Heart right ventricle (tissue), 16 donors: ENCODE measurements around the gene AKTIP. TPM values are rescaled to one million over a fixed set of nuclear protein-coding genes. Genes with fewer than 3 reads are reported as not detected.

ENCODE experiments used
- ATAC-seq, 8 donors: fragments of 200-7000 bp; cut with Tn5 transposase; one replicate each; pipeline ENCODE4 v1.9.1; 2020; ENCODE audit warnings: mild to moderate bottlenecking in 8 of 8, moderate library complexity in 8 of 8, moderate number of reproducible peaks in 1 of 8
- DNase-seq, 2 donors: peaks; one replicate each; pipeline ENCODE4 v3.0.0-alpha.2; 2020
- H3K27ac ChIP-seq, 10 donors: fragments of 200-600 bp; sonication (generic) in 2 of 10; one replicate each; pipeline versions ENCODE4 v1.5.0 to v1.8.0; 2020 to 2022; ENCODE audit warnings: mild to moderate bottlenecking in 3 of 10
- H3K27me3 ChIP-seq, 7 donors: fragments of 200-600 bp; one replicate each; pipeline ENCODE4 v1.8.0; 2021 to 2022; ENCODE audit warnings: mild to moderate bottlenecking in 2 of 7
- H3K36me3 ChIP-seq, 9 donors: fragments of 200-600 bp; sonication (generic) in 1 of 9; one replicate each; pipeline versions ENCODE4 v1.5.0 to v1.8.0; 2020 to 2022; ENCODE audit warnings: mild to moderate bottlenecking in 2 of 9
- H3K4me1 ChIP-seq, 9 donors: fragments of 200-600 bp; sonication (generic) in 1 of 9; one replicate each; pipeline versions ENCODE4 v1.5.0 to v1.8.0; 2020 to 2022; ENCODE audit warnings: mild to moderate bottlenecking in 4 of 9
- H3K4me3 ChIP-seq, 10 donors: fragments of 200-600 bp; sonication (generic) in 2 of 10; one replicate each; pipeline versions ENCODE4 v1.5.0 to v1.8.0; 2020 to 2022; ENCODE audit warnings: mild to moderate bottlenecking in 7 of 10, moderate library complexity in 2 of 10
- H3K9me3 ChIP-seq, 11 donors: fragments of 200-600 bp in 10 of 11; sonication (generic) in 2 of 11; one replicate each; pipeline versions ENCODE4 v1.5.0 to v1.8.0; 2013 to 2022; ENCODE audit warnings: mild to moderate bottlenecking in 2 of 11, control low read depth in 1 of 11, moderate library complexity in 1 of 11
- WGBS, 2 donors: extraction: QIAGEN DNeasy Blood & Tissue Kit; methylation state at CpG; one replicate each; pipeline ENCODE4 v1.1.7; 2013; ENCODE audit warnings: inconsistent platforms in 1 of 2; 5-methylcytosine and 5-hydroxymethylcytosine counted together
- intact Hi-C, 10 donors: fragments of 100-400 bp; cut with DNase I; formaldehyde crosslinking; loops; one replicate each; pipeline versions ENCODE4 v1.11.1 to v1.14.2; 2022
- polyA plus RNA-seq, 2 donors: library from polyadenylated mRNA; stranded (reverse); fragments of 200-250 nt; gene quantifications; one replicate each; pipeline ENCODE4 v1.2.3, GENCODE V29; 2013
- total RNA-seq, 10 donors: library from RNA; stranded (reverse); fragmentation: NEBNext Ultra II Directional in 3 of 10; extraction: Animal tissue kit (Norgen Biotek cat#: 25700) in 3 of 10; gene quantifications; one replicate each; pipeline versions ENCODE4 v1.2.1 to v1.2.4, GENCODE V29; 2021 to 2023
- TF ChIP-seq, protein P1 (sequence below), 9 donors: fragments of 200-600 bp; sonication (generic) in 2 of 9; IDR thresholded peaks; one replicate each; pipeline versions ENCODE4 v1.5.0 to v1.8.0; 2021 to 2022; ENCODE audit warnings: antibody characterized with exemption in 9 of 9, mild to moderate bottlenecking in 5 of 9, moderate library complexity in 1 of 9
- donor health status: Arrhythmogenic right ventricular cardiomyopathy.
- donor health status: ischemic (EF 13 %, LVEDD 7.1; RV severe dilation, severe dysfunction).
- donor health status: healthy with polysubstance abuse.
- donor health status: DM: no; HTN: yes; CAD: no.
- donor health status: DM: no; HTN: no; CAD: no.
- donor health status: ischemic (EF 25% LVEDD 6.9; RV normal size, moderate dysfunction).
- donor health status: ischemic (EF 25% LVEDD 5.7; RV mildly dilated, moderate dysfunction).
- donor health status: healthy.
- donor health status: DM: yes; HTN: yes; CAD: no.
- donor health status: Ischemic cardiomyopathy.
- donor health status: ischemic (EF 35%, LVEDD 5.7; RV mildly dilated, moderate dysfunction).
- donor health status: nonischemic (EF 11% LVEDD 7.7; RV severe dilation, severe dysfunction).
- donor health status: DM: yes; HTN: yes; CAD: no.
- donor health status: PGD.
- donor health status: ischemic (EF 29% LVEDD 5.4; RV normal size, mild dysfunction).
- donor health status: nonischemic (EF 23%, LVEDD 6.1; RV moderate dilation, normal function).

AKTIP gene
- total and polyA plus RNA-seq, 12 donors = 33.4 to 105 (median 75.5) TPM

DNA sequence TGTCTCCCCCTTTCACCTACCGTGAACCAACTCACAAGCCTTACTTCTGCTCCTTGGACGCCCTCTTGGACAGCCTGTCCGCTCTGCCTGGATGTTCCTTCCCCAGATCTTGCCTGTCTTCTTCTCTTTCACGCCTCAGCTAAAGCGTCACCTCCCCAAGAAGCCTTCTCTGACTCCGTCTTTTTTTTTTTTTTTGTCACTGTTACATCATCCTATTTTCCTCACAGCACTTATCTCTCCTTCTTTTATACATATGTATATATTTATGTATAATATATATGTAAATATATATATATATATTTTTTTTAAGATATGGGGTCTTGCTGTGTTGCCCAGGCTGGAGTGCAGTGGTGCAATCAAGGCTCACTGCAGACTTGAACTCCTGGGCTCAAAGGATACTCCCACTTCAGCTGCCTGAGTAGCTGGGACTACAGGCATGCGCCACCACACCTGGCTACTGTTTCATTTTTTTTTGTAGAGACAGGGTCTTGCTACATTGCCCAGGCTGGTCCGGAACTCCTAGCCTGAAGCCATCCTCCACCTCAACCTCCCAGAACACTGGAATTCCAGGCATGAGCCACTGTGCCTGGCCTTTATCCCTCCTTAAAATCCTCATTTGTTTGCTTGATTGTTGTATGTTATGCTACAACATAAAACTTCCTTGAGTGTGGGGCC lies 16.5 kb upstream of the AKTIP start:
- H3K36me3 ChIP-seq = no peaks in the 10 kb centered on the region
- WGBS, 2 donors = 92 to 95% methylated on average over 8 of the region's 8 CpGs
- ATAC-seq (no peak), DNase-seq (no peak)
- H3K9me3 ChIP-seq = peaks cover 0 to 6% (median 0%) of the 10 kb centered on the region in 11 donors
- TF ChIP-seq, protein P1, sequence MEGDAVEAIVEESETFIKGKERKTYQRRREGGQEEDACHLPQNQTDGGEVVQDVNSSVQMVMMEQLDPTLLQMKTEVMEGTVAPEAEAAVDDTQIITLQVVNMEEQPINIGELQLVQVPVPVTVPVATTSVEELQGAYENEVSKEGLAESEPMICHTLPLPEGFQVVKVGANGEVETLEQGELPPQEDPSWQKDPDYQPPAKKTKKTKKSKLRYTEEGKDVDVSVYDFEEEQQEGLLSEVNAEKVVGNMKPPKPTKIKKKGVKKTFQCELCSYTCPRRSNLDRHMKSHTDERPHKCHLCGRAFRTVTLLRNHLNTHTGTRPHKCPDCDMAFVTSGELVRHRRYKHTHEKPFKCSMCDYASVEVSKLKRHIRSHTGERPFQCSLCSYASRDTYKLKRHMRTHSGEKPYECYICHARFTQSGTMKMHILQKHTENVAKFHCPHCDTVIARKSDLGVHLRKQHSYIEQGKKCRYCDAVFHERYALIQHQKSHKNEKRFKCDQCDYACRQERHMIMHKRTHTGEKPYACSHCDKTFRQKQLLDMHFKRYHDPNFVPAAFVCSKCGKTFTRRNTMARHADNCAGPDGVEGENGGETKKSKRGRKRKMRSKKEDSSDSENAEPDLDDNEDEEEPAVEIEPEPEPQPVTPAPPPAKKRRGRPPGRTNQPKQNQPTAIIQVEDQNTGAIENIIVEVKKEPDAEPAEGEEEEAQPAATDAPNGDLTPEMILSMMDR (IDR thresholded peaks at IDR 0.05) = no peak
- peaks cover 0 to 51% (median 28%) of the 10 kb centered on the region in 9 donors for H3K4me1 ChIP-seq
- peak overlapping the region; percentile 68 to 97 (median 89) for H3K27ac ChIP-seq
- H3K4me3 ChIP-seq = peak overlapping the region in 1 of 10 donors; percentile 36
- no peaks in the 10 kb centered on the region for H3K27me3 ChIP-seq
- intact Hi-C loops = no loop called here

DNA sequence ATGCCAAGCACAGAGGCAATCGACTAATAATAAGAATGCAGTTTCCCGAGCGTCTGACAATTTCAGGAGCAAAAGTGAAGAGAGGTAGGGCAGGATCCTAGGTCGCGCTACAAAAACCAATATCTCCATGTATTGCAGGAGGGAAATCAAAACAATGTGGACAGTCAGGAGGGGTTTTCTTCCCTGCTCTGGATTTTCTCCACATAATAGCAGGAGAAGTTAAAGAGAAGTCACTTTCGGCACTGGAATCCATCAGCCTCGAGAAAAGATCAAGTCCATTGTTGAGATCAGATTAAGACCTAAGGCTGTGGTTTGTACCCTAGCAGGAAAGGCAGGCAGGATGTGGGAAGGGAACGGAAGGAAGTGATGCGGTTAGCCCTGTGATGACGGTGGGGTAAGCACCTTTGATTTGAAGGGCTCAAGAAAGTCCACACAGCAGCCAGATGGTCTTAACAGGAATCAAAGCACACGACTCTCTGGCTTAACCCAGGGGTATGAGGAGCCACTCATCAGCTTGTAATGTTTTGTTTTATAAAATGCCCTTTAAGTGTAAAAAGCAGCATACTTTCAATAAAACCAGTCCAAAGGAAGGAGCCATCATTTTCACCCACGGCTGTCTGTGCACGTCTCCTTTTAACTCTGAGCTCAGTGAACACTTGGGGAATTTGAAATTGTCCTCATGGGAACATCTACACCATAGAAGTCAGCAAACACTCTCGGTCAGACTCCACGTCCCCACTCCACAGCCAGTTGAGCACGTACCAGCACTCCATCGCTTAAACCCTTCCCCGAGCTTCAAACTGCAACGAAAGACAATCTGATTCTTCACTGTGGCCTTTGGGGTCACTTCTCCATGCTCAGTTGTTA lies 15.8 kb upstream of the AKTIP start:
- peak; percentile 77 to 96 (median 92) for ATAC-seq
- H3K27ac ChIP-seq = peak overlapping the region; percentile 68 to 97 (median 89)
- WGBS, 2 donors = 58 to 65% methylated on average over 19 of the region's 19 CpGs
- peak overlapping the region in 5 of 10 donors; percentile 10 to 36 (median 18) for H3K4me3 ChIP-seq
- peaks cover 0 to 51% (median 28%) of the 10 kb centered on the region in 9 donors for H3K4me1 ChIP-seq
- peaks cover 0 to 6% (median 0%) of the 10 kb centered on the region in 11 donors for H3K9me3 ChIP-seq
- TF ChIP-seq, protein P1 (IDR thresholded peaks at IDR 0.05) = no peak
- H3K27me3 ChIP-seq = no peaks in the 10 kb centered on the region
- peak in 1 of 2 donors; percentile 79 for DNase-seq
- intact Hi-C loops = no loop called here
- H3K36me3 ChIP-seq = no peaks in the 10 kb centered on the region

DNA sequence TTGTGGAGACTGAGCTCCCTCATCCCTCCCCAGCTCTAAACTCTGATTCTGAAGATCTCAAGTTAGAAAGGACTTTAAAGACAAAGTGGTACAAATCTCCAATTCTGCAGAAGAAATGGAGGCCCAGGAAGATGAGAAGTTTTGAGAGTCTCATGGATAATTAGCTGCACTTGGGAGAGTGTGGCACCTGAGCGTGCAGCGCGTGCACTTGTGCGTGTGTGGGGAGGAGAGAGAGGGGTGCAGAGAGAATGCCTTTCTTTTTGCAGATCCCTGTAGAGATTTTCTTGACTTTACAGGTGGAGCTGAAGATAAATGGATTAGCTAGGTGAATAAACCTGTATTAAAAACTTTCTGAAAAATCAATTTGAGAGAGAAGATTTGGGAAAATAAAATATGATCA lies 14.8 kb upstream of the AKTIP start:
- no peak for DNase-seq
- H3K27ac ChIP-seq = peak overlapping the region; percentile 68 to 97 (median 89)
- intact Hi-C loops = no loop called here

DNA sequence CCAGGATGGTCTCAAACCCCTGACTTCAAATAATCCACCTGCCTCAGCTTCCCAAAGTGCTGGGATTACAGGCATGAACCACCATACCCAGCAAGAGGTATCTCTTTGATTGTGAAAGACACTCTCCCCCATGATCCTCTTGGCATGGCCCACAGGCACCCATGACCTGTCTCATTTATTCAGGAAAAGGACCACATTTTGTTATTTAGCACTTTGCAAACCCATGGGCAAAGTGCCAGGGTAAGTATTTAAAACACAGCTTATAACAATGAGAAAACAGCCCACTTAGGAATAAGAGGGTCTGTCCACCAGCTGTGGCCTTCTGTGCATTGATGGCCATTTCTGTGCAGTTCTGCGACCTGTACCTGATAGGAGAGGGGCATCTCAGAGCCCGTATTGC lies 12.8 kb upstream of the AKTIP start:
- H3K36me3 ChIP-seq = no peaks in the 10 kb centered on the region
- H3K9me3 ChIP-seq = peaks cover 0 to 6% (median 0%) of the 10 kb centered on the region in 11 donors
- ATAC-seq = no peak
- peaks cover 0 to 55% (median 38%) of the 10 kb centered on the region in 9 donors for H3K4me1 ChIP-seq
- WGBS, 2 donors = 81 to 92% methylated on average over 2 of the region's 2 CpGs
- H3K27me3 ChIP-seq = no peaks in the 10 kb centered on the region
- intact Hi-C loops = no loop called here
- TF ChIP-seq, protein P1 (IDR thresholded peaks at IDR 0.05) = no peak
- DNase-seq = no peak
- peak overlapping the region in 9 of 10 donors; percentile 28 to 97 (median 65) for H3K27ac ChIP-seq
- no peak overlapping the region for H3K4me3 ChIP-seq

More for the DNA sequence above, 14.8 kb upstream of the AKTIP start:
- H3K4me1 ChIP-seq = peaks cover 0 to 51% (median 28%) of the 10 kb centered on the region in 9 donors
- no peaks in the 10 kb centered on the region for H3K27me3 ChIP-seq
- ATAC-seq = no peak
- TF ChIP-seq, protein P1 (IDR thresholded peaks at IDR 0.05) = no peak
- H3K9me3 ChIP-seq = peaks cover 0 to 6% (median 0%) of the 10 kb centered on the region in 11 donors
- no peaks in the 10 kb centered on the region for H3K36me3 ChIP-seq
- peak overlapping the region in 1 of 10 donors; percentile 10 for H3K4me3 ChIP-seq
- 95% methylated on average over 4 of the region's 4 CpGs for WGBS, 2 donors
